ENCODE data around the gene CEACAM7.
"Not testable (repeated sequence)": the region's sequence is repeated elsewhere in the genome, so short reads cannot be mapped to it uniquely, and the experiment has no call there.

CEACAM7 gene

GRCh38 chr19:41714598-41714997, 26.5 kb upstream of the CEACAM7 start:
- no peak overlapping the region for H3K4me3 ChIP-seq (ENCODE audit: low read length)
- DNase-seq (ENCODE audit: low read depth): no peak
- no peak for TF ChIP-seq CTCF (conservative IDR thresholded peaks at IDR 0.05; ENCODE audit: low read depth, low read length)

- no peak for TF ChIP-seq CTCF (conservative IDR thresholded peaks at IDR 0.05; ENCODE audit: low read depth, low read length)
- no peak for DNase-seq (ENCODE audit: low read depth)
- no peak overlapping the region for H3K4me3 ChIP-seq (ENCODE audit: low read length)
Measured at GRCh38 chr19:41711376-41712261, 23.5 kb upstream of the CEACAM7 start.

- no peak for DNase-seq (ENCODE audit: low read depth)
- TF ChIP-seq CTCF (conservative IDR thresholded peaks at IDR 0.05; ENCODE audit: low read depth, low read length): no peak
- H3K4me3 ChIP-seq (ENCODE audit: low read length): no peak overlapping the region
Measured at GRCh38 chr19:41709951-41710645, 22.0 kb upstream of the CEACAM7 start.

GRCh38 chr19:41709516-41709915, 21.4 kb upstream of the CEACAM7 start:
- not testable (repeated sequence) for DNase-seq (ENCODE audit: low read depth); H3K4me3 ChIP-seq (ENCODE audit: low read length)

- no peak for TF ChIP-seq CTCF (conservative IDR thresholded peaks at IDR 0.05; ENCODE audit: low read depth, low read length)
- DNase-seq (ENCODE audit: low read depth): no peak
- H3K4me3 ChIP-seq (ENCODE audit: low read length): no peak within 1 kb of the TSS
Measured at GRCh38 chr19:41708481-41708880, 20.4 kb upstream of the CEACAM7 start, which contains the start of gene CEACAM5. TSS of gene CEACAM5 (plus strand) at chr19:41708626. CDS start at chr19:41708732, 106 bp downstream.

GRCh38 chr19:41707871-41708371, 19.9 kb upstream of the CEACAM7 start:
- DNase-seq (ENCODE audit: low read depth): no peak
- H3K4me3 ChIP-seq (ENCODE audit: low read length): no peak overlapping the region
- no peak for TF ChIP-seq CTCF (conservative IDR thresholded peaks at IDR 0.05; ENCODE audit: low read depth, low read length)

- peak; percentile 10 for TF ChIP-seq CTCF (conservative IDR thresholded peaks at IDR 0.05; ENCODE audit: low read depth, low read length)
- H3K4me3 ChIP-seq (ENCODE audit: low read length): no peak overlapping the region
- no peak for DNase-seq (ENCODE audit: low read depth)
Measured at GRCh38 chr19:41707502-41707812, 19.4 kb upstream of the CEACAM7 start.

Data from retinal pigment epithelial cell (primary cell).